Activated B cell treated with CpG ODN at 0.5 μM for 24 hours (primary cell): Measurements from ENCODE around the gene L3HYPDH. TPM values are rescaled to one million over a fixed set of nuclear protein-coding genes. Genes with fewer than 3 reads are reported as not detected.

ENCODE experiments used
- ATAC-seq: fragments of 200-7000 bp; cut with Tn5 transposase; one replicate; pipeline ENCODE4 v1.10.0; 2021; ENCODE audit warnings: low read depth, mild to moderate bottlenecking, moderate library complexity
- CTCF ChIA-PET: fragments of 350-600 bp; sonication (Branson Sonifier 250); formaldehyde crosslinking; loops from one replicate; lab custom pipeline; 2021; ENCODE audit warnings: antibody characterized with exemption; lab: Charles Lee
- POLR2A ChIA-PET: fragments of 350-600 bp; sonication (Branson Sonifier 250); formaldehyde crosslinking; loops from one replicate; lab custom pipeline; 2021; ENCODE audit warnings: antibody characterized with exemption; lab: Charles Lee
- DNase-seq: peaks from one replicate; pipeline ENCODE4 v3.0.0; 2022
- H3K27ac Mint-ChIP-seq: one replicate; pipeline ENCODE4 v1.8.0; 2020; ENCODE audit warnings: mixed read lengths
- H3K27me3 Mint-ChIP-seq: one replicate; pipeline ENCODE4 v1.8.0; 2021; ENCODE audit warnings: mixed read lengths
- H3K36me3 Mint-ChIP-seq: one replicate; pipeline ENCODE4 v1.8.0; 2021; ENCODE audit warnings: low read depth, mixed read lengths
- H3K4me1 Mint-ChIP-seq: one replicate; pipeline ENCODE4 v1.8.0; 2021; ENCODE audit warnings: mixed read lengths
- H3K4me3 Mint-ChIP-seq: one replicate; pipeline ENCODE4 v1.8.0; 2020; ENCODE audit warnings: mild to moderate bottlenecking, mixed read lengths
- H3K9me3 Mint-ChIP-seq: one replicate; pipeline ENCODE4 v1.8.0; 2020; ENCODE audit warnings: mixed read lengths
- CTCF ChIP-seq: fragments of 200-600 bp; IDR thresholded peaks from one replicate; pipeline ENCODE4 v1.8.0; 2022; ENCODE audit warnings: antibody characterized with exemption, mild to moderate bottlenecking
- intact Hi-C: fragments of 100-400 bp; cut with micrococcal nuclease; formaldehyde crosslinking; loops from one replicate; pipeline ENCODE4 v1.15.1; 2024
- total RNA-seq: library from RNA; stranded (reverse); gene quantifications from 2 replicates; pipeline ENCODE4 v1.2.3, GENCODE V29; 2022

Gene L3HYPDH
- total RNA-seq, 1 donor from 2014 or later: 30.2 TPM

DNA sequence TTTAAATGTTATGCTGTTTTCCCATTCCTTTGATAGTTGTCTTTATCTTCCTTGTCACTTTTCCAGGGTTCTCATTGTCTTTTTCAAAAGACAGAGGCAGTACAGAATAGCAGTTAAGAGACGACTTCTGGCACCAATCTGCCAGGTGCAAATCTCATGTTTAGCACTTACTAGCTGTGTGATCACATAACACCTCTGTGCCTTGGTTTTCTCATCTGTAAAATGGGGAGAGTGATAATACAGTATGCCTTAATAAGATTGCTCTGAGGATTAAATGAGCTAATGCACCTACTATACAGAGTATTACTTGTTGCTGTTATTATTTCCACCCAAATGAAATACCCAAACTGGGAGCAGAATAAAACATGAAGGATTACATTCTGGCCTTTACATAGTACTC is 23.8 kb downstream of the L3HYPDH start:
- H3K4me3 Mint-ChIP-seq: no peak overlapping the region
- no peak overlapping the region for H3K27ac Mint-ChIP-seq
- TF ChIP-seq CTCF: no peak
- peaks cover 10% of the 10 kb centered on the region for H3K4me1 Mint-ChIP-seq
- ChIA-PET CTCF (no interaction called here), POLR2A (no interaction called here)
- DNase-seq (no peak), ATAC-seq (no peak)
- H3K27me3 Mint-ChIP-seq: no peaks in the 10 kb centered on the region
- H3K9me3 Mint-ChIP-seq: peaks cover 4% of the 10 kb centered on the region
- intact Hi-C loops: loop anchor here (10.0 kb wide), 1 partner anchor 1194 kb away; no protein-coding TSS in a partner anchor
- H3K36me3 Mint-ChIP-seq: peaks cover 11% of the 10 kb centered on the region

- Mint-ChIP-seq H3K9me3 (peaks cover 4% of the 10 kb centered on the region), H3K27me3 (no peaks in the 10 kb centered on the region), H3K36me3 (peaks cover 11% of the 10 kb centered on the region), H3K27ac (no peak overlapping the region), H3K4me3 (no peak overlapping the region), H3K4me1 (peaks cover 2% of the 10 kb centered on the region)
- no peak for TF ChIP-seq CTCF
- DNase-seq (no peak), ATAC-seq (no peak)
- intact Hi-C loops: no loop called here
- POLR2A ChIA-PET: no interaction called here
- CTCF ChIA-PET: no interaction called here
These were observed 25.7 kb downstream of the L3HYPDH start for GRCh38 chr14:59458486-59458885.

DNA sequence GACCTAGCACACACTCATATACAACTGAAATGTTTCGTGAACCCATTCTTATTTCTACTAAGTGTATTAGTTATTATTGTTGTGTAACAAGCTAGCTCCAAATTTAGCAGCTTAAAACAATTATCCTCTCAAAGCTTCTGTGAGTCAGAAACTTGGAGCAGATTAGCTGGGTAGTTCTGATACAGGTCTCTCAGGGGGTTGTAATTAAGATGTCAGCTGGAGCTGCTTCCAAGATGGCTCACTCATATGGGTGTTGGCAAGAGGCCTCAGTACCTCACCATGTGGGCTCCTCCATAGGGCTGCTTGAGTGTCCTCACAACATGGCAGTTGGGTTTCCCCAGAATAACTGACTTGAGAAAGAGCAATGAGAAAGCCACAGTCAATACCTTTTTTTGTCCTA is 28.8 kb downstream of the L3HYPDH start:
- Mint-ChIP-seq H3K27ac (no peak overlapping the region), H3K4me1 (no peaks in the 10 kb centered on the region), H3K4me3 (no peak overlapping the region), H3K36me3 (peaks cover 11% of the 10 kb centered on the region), H3K9me3 (peaks cover 4% of the 10 kb centered on the region), H3K27me3 (no peaks in the 10 kb centered on the region)
- intact Hi-C loops: no loop called here
- ChIA-PET POLR2A (no interaction called here), CTCF (no interaction called here)
- DNase-seq (no peak), ATAC-seq (no peak)
- no peak for TF ChIP-seq CTCF

GRCh38 chr14:59454139-59454538 is 30.1 kb downstream of the L3HYPDH start:
- CTCF ChIA-PET: no interaction called here
- ATAC-seq: no peak
- Mint-ChIP-seq H3K27me3 (no peaks in the 10 kb centered on the region), H3K4me1 (no peaks in the 10 kb centered on the region), H3K27ac (no peak overlapping the region), H3K4me3 (no peak overlapping the region), H3K9me3 (peaks cover 4% of the 10 kb centered on the region), H3K36me3 (peaks cover 11% of the 10 kb centered on the region)
- intact Hi-C loops: no loop called here
- POLR2A ChIA-PET: no interaction called here
- TF ChIP-seq CTCF: no peak
- no peak for DNase-seq

DNA sequence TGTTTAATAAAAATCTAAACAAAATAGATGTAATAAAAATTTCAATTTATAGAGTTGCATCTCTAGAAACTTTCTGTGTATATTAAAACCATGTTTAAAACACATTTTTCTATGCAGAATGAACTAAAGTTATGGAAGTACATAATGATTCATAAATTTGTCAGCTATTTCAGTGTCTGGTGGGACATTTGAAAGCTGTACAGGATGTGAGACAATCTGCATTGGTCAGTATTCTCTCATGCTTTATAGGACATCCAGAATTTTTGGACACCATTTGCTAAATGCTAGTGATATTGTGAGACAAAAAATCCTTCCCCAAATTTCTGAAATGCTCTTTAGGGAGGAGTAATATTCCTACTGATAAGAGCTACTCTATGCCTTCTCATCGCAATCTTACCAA is 32.4 kb downstream of the L3HYPDH start:
- H3K27me3 Mint-ChIP-seq: no peaks in the 10 kb centered on the region
- intact Hi-C loops: no loop called here
- no peak for ATAC-seq
- POLR2A ChIA-PET: no interaction called here
- no peaks in the 10 kb centered on the region for H3K4me1 Mint-ChIP-seq
- no peak for DNase-seq
- no peak overlapping the region for H3K27ac Mint-ChIP-seq
- peaks cover 3% of the 10 kb centered on the region for H3K36me3 Mint-ChIP-seq
- TF ChIP-seq CTCF: no peak
- CTCF ChIA-PET: no interaction called here
- H3K4me3 Mint-ChIP-seq: no peak overlapping the region
- peaks cover under 1% of the 10 kb centered on the region for H3K9me3 Mint-ChIP-seq
